Measurements from ENCODE around the gene SNAPC2. TPM values are rescaled to one million over a fixed set of nuclear protein-coding genes. Genes with fewer than 3 reads are reported as not detected.

Gene SNAPC2
- total and polyA plus RNA-seq, 2 of the 13 experiments (the other 11 are each of a cell fraction or from before 2014, with no cell fraction given): 10.2 to 12.7 TPM

- no peak for TF ChIP-seq SNAPC4 (CRISPR knock-in tag; IDR thresholded peaks at IDR 0.05)
- no peak for TF ChIP-seq ZNF644 (CRISPR knock-in tag; IDR thresholded peaks at IDR 0.05; ENCODE audit: low read depth)
- no peak for TF ChIP-seq HBP1 (CRISPR knock-in tag; IDR thresholded peaks at IDR 0.05; ENCODE audit: low read depth)
- TF ChIP-seq MED1 (CRISPR knock-in tag; IDR thresholded peaks at IDR 0.05): peak; percentile 77
- no peak for TF ChIP-seq ZNF83 (CRISPR knock-in tag; IDR thresholded peaks at IDR 0.05; ENCODE audit: borderline replicate concordance)
- TF ChIP-seq ZNF263 (CRISPR knock-in tag; IDR thresholded peaks at IDR 0.05): no peak; the same call in 1 of the 2 replicates
- TF ChIP-seq CSRNP2 (CRISPR knock-in tag; conservative IDR thresholded peaks at IDR 0.05; ENCODE audit: low read depth): no peak
- no peak for TF ChIP-seq TFE3 (CRISPR knock-in tag; IDR thresholded peaks at IDR 0.05)
- TF ChIP-seq MED13 (CRISPR knock-in tag; IDR thresholded peaks at IDR 0.05): no peak; the same call in 1 of the 2 replicates
- no peak; the same call in 1 of the 2 replicates for TF ChIP-seq ZNF33B (CRISPR knock-in tag; IDR thresholded peaks at IDR 0.05)
- TF ChIP-seq ZNF776 (CRISPR knock-in tag; IDR thresholded peaks at IDR 0.05): no peak
- 0 out of 2 replicates have a peak, but pooled peaks have one; percentile 31 for TF ChIP-seq ISL2 (CRISPR knock-in tag; IDR thresholded peaks at IDR 0.05)
- TF ChIP-seq ZNF672 (CRISPR knock-in tag; IDR thresholded peaks at IDR 0.05): no peak
- TF ChIP-seq NFE2 (CRISPR knock-in tag; IDR thresholded peaks at IDR 0.05): no peak
- no peak for TF ChIP-seq BATF2 (CRISPR knock-in tag; IDR thresholded peaks at IDR 0.05)
- no peak for TF ChIP-seq ZEB1 (IDR thresholded peaks at IDR 0.05; ENCODE audit: insufficient replicate concordance, low read depth)
- TF ChIP-seq E2F2 (CRISPR knock-in tag; IDR thresholded peaks at IDR 0.05; ENCODE audit: borderline replicate concordance): no peak
Measured at GRCh38 chr19:7897292-7897691, 22.8 kb upstream of the SNAPC2 start (continued).
